ENCODE measurements around the gene SH2D3A.
"Not testable (repeated sequence)": the region's sequence is repeated elsewhere in the genome, so short reads cannot be mapped to it uniquely, and the experiment has no call there.

The SH2D3A gene

DNA sequence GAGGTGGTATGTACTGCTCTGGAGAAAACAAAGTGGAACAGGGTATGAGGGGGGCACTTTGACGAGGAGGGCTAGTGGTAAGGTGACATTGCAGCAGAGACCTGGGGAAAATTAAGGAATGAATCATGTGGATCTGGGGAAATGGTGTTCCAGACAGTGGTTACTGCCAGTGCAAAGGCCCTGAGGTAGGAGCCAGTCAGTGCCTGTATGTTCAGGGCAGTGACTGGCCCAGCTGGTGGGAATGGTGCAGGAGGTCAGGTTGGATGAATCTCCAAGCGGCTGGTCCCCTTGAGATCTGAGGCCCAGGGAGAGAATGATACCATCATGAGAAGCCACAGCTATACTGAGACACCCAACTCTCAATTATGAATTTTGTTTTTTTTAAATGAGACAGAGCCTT, 10.2 kb upstream of the SH2D3A start:
- TF ChIP-seq, protein P1, sequence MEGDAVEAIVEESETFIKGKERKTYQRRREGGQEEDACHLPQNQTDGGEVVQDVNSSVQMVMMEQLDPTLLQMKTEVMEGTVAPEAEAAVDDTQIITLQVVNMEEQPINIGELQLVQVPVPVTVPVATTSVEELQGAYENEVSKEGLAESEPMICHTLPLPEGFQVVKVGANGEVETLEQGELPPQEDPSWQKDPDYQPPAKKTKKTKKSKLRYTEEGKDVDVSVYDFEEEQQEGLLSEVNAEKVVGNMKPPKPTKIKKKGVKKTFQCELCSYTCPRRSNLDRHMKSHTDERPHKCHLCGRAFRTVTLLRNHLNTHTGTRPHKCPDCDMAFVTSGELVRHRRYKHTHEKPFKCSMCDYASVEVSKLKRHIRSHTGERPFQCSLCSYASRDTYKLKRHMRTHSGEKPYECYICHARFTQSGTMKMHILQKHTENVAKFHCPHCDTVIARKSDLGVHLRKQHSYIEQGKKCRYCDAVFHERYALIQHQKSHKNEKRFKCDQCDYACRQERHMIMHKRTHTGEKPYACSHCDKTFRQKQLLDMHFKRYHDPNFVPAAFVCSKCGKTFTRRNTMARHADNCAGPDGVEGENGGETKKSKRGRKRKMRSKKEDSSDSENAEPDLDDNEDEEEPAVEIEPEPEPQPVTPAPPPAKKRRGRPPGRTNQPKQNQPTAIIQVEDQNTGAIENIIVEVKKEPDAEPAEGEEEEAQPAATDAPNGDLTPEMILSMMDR (IDR thresholded peaks at IDR 0.05; ENCODE audit: low read depth, low read length), result no peak
- H3K4me3 ChIP-seq (replicated peaks in 1 of 2; ENCODE audit: low read depth in 2 of 2, low read length in 2 of 2), result no peak overlapping the region
- no peak for DNase-seq (ENCODE audit: low read depth in 2 of 2)

DNA sequence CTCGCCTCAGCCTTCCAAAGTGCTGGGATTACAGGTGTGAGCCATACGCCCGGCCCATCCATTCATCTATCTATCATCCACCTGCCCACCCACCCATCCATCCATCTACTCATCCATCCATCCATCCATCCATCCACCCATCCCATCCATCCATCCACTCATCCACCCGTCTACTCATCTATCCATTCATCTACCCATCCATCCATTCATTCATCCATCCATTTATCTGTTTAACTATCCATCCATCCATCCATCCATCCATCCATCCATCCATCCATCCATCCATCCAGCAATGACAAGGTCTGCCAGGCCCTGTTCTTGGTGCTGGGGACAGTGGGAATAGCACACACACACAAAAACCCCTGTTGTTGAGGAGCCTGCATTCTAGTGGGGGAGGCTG, 9.8 kb upstream of the SH2D3A start:
- TF ChIP-seq, protein P1 (IDR thresholded peaks at IDR 0.05; ENCODE audit: low read depth, low read length), result no peak

GRCh38 chr19:6776045-6776444, 8.8 kb upstream of the SH2D3A start:
- H3K4me3 ChIP-seq (replicated peaks in 1 of 2; ENCODE audit: low read depth in 2 of 2, low read length in 2 of 2); DNase-seq (ENCODE audit: low read depth in 2 of 2): not testable (repeated sequence)

More for the DNA sequence above, 9.8 kb upstream of the SH2D3A start:
- no peak overlapping the region for H3K4me3 ChIP-seq (replicated peaks in 1 of 2; ENCODE audit: low read depth in 2 of 2, low read length in 2 of 2)
- DNase-seq (ENCODE audit: low read depth in 2 of 2), result no peak

DNA sequence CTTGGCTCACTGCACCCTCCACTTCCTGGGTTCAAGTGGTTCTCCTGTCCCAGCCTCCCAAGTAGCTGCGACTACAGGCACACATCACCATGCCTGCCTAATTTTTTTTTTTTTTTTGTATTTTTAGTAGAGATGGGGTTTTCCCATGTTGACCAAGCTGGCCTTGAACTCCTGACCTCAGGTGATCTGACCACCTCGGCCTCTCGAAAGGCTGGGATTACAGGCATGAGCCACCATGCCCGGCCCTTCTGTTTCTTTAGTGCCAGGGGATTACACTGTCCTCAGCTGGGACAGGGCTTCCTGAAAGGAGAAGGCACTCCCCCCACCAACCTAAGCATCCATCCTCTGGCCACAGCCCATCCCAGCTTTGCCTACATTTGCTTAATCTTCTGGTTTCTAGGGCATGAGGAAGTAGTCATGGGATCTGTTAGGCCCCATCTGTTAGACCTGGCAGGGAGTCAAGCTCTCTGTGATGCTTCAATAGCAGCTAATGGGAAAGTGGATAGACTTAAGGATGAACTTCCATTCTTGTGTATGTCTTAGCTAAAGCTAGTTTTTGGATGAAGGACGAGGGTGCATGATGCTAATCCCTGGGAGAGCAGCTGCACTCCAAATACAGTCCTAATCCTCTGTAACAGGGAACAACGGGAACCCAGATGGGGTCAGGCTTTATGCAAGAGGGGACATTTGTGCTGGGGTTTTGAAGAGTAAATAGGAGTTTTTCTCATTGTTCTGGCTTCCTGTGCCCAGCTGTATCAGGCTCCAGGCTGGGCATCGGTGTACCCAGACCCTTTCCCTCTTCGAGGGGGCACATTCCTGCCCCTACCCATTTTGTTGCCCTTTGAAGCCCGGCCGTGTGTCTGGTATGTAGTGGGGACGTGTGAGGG, 7.8 kb upstream of the SH2D3A start:
- TF ChIP-seq, protein P1 (IDR thresholded peaks at IDR 0.05; ENCODE audit: low read depth, low read length), result no peak
- peak in 1 of 2 donors; percentile 52 for DNase-seq (ENCODE audit: low read depth in 2 of 2)
- H3K4me3 ChIP-seq (replicated peaks in 1 of 2; ENCODE audit: low read depth in 2 of 2, low read length in 2 of 2), result no peak overlapping the region

DNA sequence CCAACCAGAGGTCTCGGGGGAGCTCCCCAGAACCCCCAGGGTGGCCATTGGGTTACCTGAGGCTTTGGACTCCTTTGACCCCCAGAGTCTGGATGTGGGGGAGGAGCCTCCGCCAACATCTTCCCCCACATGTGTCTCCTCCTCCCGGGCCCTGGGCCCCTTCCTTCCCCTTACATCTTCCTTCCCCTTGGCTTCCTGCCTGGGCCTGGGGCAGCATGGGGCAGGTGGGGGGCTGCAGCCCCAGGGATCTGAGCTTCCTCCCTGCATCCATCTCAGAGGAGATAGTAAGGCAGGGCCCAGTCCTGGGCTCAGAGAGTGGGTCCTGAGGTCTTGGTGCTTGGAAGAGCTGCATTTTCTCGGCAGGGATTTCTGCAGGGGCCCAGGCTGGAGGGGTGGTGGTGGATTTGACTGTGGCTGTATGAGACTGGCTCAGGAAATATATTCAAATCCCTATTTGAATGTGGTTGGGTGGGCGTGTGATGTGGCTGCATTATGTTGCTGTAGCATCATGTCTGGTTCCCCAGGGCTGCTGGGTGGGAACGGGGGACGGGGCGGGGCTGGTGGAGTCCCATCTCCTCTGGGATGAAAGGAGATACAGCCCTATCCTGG, 6.2 kb upstream of the SH2D3A start:
- TF ChIP-seq, protein P1 (IDR thresholded peaks at IDR 0.05; ENCODE audit: low read depth, low read length), result no peak
- DNase-seq (ENCODE audit: low read depth in 2 of 2), result no peak
- no peak overlapping the region for H3K4me3 ChIP-seq (replicated peaks in 1 of 2; ENCODE audit: low read depth in 2 of 2, low read length in 2 of 2)

DNA sequence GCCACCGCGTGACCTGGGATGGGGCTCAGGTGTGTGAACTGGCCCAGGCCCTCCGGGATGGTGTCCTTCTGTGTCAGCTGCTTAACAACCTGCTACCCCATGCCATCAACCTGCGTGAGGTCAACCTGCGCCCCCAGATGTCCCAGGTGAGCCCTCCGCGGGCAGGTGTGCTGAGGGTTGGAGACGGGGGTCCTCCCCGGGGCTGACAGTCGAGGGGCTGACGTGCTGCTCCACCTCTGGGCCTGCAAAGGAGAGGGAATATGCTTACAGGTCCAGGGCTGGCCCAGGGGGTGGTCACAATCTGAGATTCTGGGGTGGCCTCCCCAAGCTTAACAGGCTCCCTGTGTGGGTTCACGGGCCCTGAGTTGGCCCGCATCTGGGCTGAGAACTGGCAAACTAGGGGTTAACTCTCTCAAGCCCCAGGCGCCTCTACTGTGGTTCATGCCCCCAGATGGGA, 5.7 kb upstream of the SH2D3A start:
- H3K4me3 ChIP-seq (replicated peaks in 1 of 2; ENCODE audit: low read depth in 2 of 2, low read length in 2 of 2), result no peak overlapping the region
- TF ChIP-seq, protein P1 (IDR thresholded peaks at IDR 0.05; ENCODE audit: low read depth, low read length), result no peak
- DNase-seq (ENCODE audit: low read depth in 2 of 2), result no peak

Data from cardiac fibroblast (primary cell).